IMR-90 (cell line): Measurements from ENCODE around the gene SP2.

ENCODE experiments used
- CEBPB ChIP-seq: IDR thresholded peaks from 2 replicates; pipeline ENCODE4 v1.6.1; 2012; ENCODE audit warnings: low read depth, low read length, improper control_type of control experiment
- CHD1 ChIP-seq: IDR thresholded peaks from 2 replicates; pipeline ENCODE4 v1.6.1; 2012; ENCODE audit warnings: low read depth, low read length, improper control_type of control experiment
- CTCF ChIP-seq: conservative IDR thresholded peaks from 2 replicates; pipeline ENCODE4 v1.5.1; 2012; ENCODE audit warnings: mild to moderate bottlenecking, low read depth, low read length, improper control_type of control experiment
- MAFK ChIP-seq: IDR thresholded peaks from 2 replicates; pipeline ENCODE4 v1.6.1; 2012; ENCODE audit warnings: low read depth, low read length, improper control_type of control experiment
- POLR2A ChIP-seq: IDR thresholded peaks from 2 replicates; pipeline ENCODE4 v1.6.1; 2012; ENCODE audit warnings: mild to moderate bottlenecking, low read depth, low read length
- RFX5 ChIP-seq: IDR thresholded peaks from 2 replicates; pipeline ENCODE4 v1.8.0; 2012; ENCODE audit warnings: low read depth, mild to moderate bottlenecking, low read length, moderate library complexity

- no peak for TF ChIP-seq RFX5
- no peak for TF ChIP-seq CTCF
- no peak for TF ChIP-seq POLR2A
- TF ChIP-seq MAFK, result no peak
- TF ChIP-seq CHD1, result no peak
- no peak for TF ChIP-seq CEBPB
Observed at GRCh38 chr17:47916489-47917208, 20.6 kb downstream of the SP2 start.
